Spleen (tissue), 7 donors: ENCODE results near the gene MSI2.

Experiments used
- CTCF ChIP-seq, 11 experiments: fragments of 200-600 bp in 7 of 11; fragments of 450-650 bp in 4 of 11; sonication (generic) in 4 of 11; IDR thresholded peaks in 8 of 11; conservative IDR thresholded peaks in 3 of 11; 1 replicate in 7 of 11; 2 replicates in 4 of 11; pipeline versions ENCODE4 v1.4.0 to v1.8.0; 2016 to 2021; ENCODE audit warnings: antibody characterized with exemption in 11 of 11, inconsistent platforms in 4 of 11, mild to moderate bottlenecking in 1 of 11
- POLR2AphosphoS5 ChIP-seq, 3 donors: sonication (generic); formaldehyde crosslinking; IDR thresholded peaks; one replicate each; pipeline ENCODE4 v1.5.1; 2017; ENCODE audit warnings: antibody characterized with exemption in 3 of 3
- donor health status: DM: no; HTN: no; CAD: no; lungs with moderate emphysema.
- donor health status: DM: no; HTN: no; CAD: no.
- donor health status: DM: no; HTN: no; CAD: no.

- no peak for TF ChIP-seq CTCF (IDR thresholded peaks at IDR 0.05 in 8 of 11, conservative IDR thresholded peaks at IDR 0.05 in 3 of 11)
- no peak for TF ChIP-seq POLR2AphosphoS5 (IDR thresholded peaks at IDR 0.05)
These were observed 203.1 kb downstream of the MSI2 start for GRCh38 chr17:57459286-57459915.
